ENCODE results near the gene SAPCD2. TPM values are rescaled to one million over a fixed set of nuclear protein-coding genes. Genes with fewer than 3 reads are reported as not detected.
A peak's percentile ranks its signal among the peaks of the same experiment; 100 is the strongest.

Gene SAPCD2
- total RNA-seq, 2 experiments from 2014 or later, result 0.17 to 0.19 TPM

- ChIA-PET POLR2A (interaction anchor here (0.6 to 2.2 kb wide), 25 partner anchors 9 to 368 kb away, joined by 3 to 89 read pairs (median 5); partner anchors contain the start of genes MAN1B1, NELFB, RABL6 and RNF208), CTCF (interaction anchor here (0.6 to 2.3 kb wide), 16 partner anchors 9 to 141 kb away, joined by 3 to 20 read pairs (median 4); partner anchors contain the start of genes DPP7, MAN1B1, NPDC1 and RNF224)
- Mint-ChIP-seq H3K4me1 (ENCODE audit: low read depth) (peaks cover 22% of the 10 kb centered on the region), H3K27ac (peak overlapping the region; percentile 92), H3K4me3 (peak overlapping the region; percentile 86), H3K27me3 (no peaks in the 10 kb centered on the region), H3K36me3 (ENCODE audit: low read depth) (peaks cover 60% of the 10 kb centered on the region), H3K9me3 (no peaks in the 10 kb centered on the region)
- peak overlapping the region; percentile 59 to 85 for H3K27ac ChIP-seq (ENCODE audit: low read depth in 1 of 2, low read length in 2 of 2)
- H3K9me3 ChIP-seq (ENCODE audit: control insufficient read depth in 1 of 2, insufficient read depth in 1 of 2, low read length in 2 of 2), result no peaks in the 10 kb centered on the region
- peak overlapping the region; percentile 42 for H3K4me3 ChIP-seq (ENCODE audit: low read length)
- H3K36me3 ChIP-seq (ENCODE audit: insufficient read depth, low read length), result peaks cover 52% of the 10 kb centered on the region
- intact Hi-C loops (cut with DNase I, micrococcal nuclease), result loop anchor here (1.0 to 10.0 kb wide), 4 partner anchors 19 to 509 kb away; partner anchors contain the start of genes RNF224 (in 2 of the 2), ARRDC1 (in 1 of the 2) and DPP7 (in 1 of the 2)
- peak; percentile 80 for TF ChIP-seq CTCF (IDR thresholded peaks at IDR 0.05)
- DNase-seq (peak; percentile 78 to 95 (median 85)), ATAC-seq (ENCODE audit: poor library complexity) (peak; percentile 98)
- no peaks in the 10 kb centered on the region for H3K27me3 ChIP-seq (ENCODE audit: control insufficient read depth in 1 of 2, insufficient read depth in 2 of 2, low read length in 2 of 2)
- H3K4me1 ChIP-seq (ENCODE audit: insufficient read depth, low read length), result peaks cover 28% of the 10 kb centered on the region
Measured at GRCh38 chr9:137095664-137096517, 25.5 kb upstream of the SAPCD2 start.

GRCh38 chr9:137089232-137089947 is 19.0 kb upstream of the SAPCD2 start:
- Mint-ChIP-seq H3K27ac (peak overlapping the region; percentile 42), H3K27me3 (no peaks in the 10 kb centered on the region), H3K4me1 (ENCODE audit: low read depth) (peaks cover 36% of the 10 kb centered on the region), H3K4me3 (no peak overlapping the region), H3K36me3 (ENCODE audit: low read depth) (peaks cover 64% of the 10 kb centered on the region), H3K9me3 (no peaks in the 10 kb centered on the region)
- H3K27me3 ChIP-seq (ENCODE audit: control insufficient read depth in 1 of 2, insufficient read depth in 2 of 2, low read length in 2 of 2), result no peaks in the 10 kb centered on the region
- no peaks in the 10 kb centered on the region for H3K9me3 ChIP-seq (ENCODE audit: control insufficient read depth in 1 of 2, insufficient read depth in 1 of 2, low read length in 2 of 2)
- CTCF ChIA-PET, result interaction anchor here (0.8 kb wide), 1 partner anchor 60 kb away, joined by 4 read pairs; no protein-coding TSS in a partner anchor
- H3K4me3 ChIP-seq (ENCODE audit: low read length), result no peak overlapping the region
- no peak for TF ChIP-seq CTCF (IDR thresholded peaks at IDR 0.05)
- intact Hi-C loops (cut with DNase I, micrococcal nuclease), result loop anchor here (5.0 kb wide), 2 partner anchors 38 to 607 kb away; partner anchors contain the start of gene SEC16A (in 1 of the 2)
- POLR2A ChIA-PET, result interaction anchor here (3.7 to 4.2 kb wide), 2 partner anchors 41 to 151 kb away, joined by 28 to 32 read pairs; partner anchors contain the start of gene TUBB4B
- peaks cover 30% of the 10 kb centered on the region for H3K36me3 ChIP-seq (ENCODE audit: insufficient read depth, low read length)
- peaks cover 22% of the 10 kb centered on the region for H3K4me1 ChIP-seq (ENCODE audit: insufficient read depth, low read length)
- ATAC-seq (ENCODE audit: poor library complexity) (no peak), DNase-seq (no peak)
- H3K27ac ChIP-seq (ENCODE audit: low read depth in 1 of 2, low read length in 2 of 2), result no peak overlapping the region

- peaks cover 59% of the 10 kb centered on the region for H3K36me3 Mint-ChIP-seq (ENCODE audit: low read depth)
- H3K27me3 Mint-ChIP-seq, result no peaks in the 10 kb centered on the region
- ChIA-PET CTCF (interaction anchor here (1.4 to 1.5 kb wide), 2 partner anchors 20 to 246 kb away, joined by 3 to 6 read pairs; partner anchors contain the start of gene AJM1), POLR2A (interaction anchor here (3.7 to 4.2 kb wide), 2 partner anchors 42 to 153 kb away, joined by 28 to 32 read pairs; partner anchors contain the start of gene TUBB4B)
- intact Hi-C loops (cut with DNase I, micrococcal nuclease), result loop anchor here (5.0 kb wide), 2 partner anchors 39 to 606 kb away; partner anchors contain the start of gene SEC16A (in 1 of the 2)
- no peaks in the 10 kb centered on the region for H3K9me3 Mint-ChIP-seq
- no peak overlapping the region for H3K4me3 ChIP-seq (ENCODE audit: low read length)
- H3K4me1 Mint-ChIP-seq (ENCODE audit: low read depth), result peaks cover 36% of the 10 kb centered on the region
- H3K36me3 ChIP-seq (ENCODE audit: insufficient read depth, low read length), result peaks cover 30% of the 10 kb centered on the region
- no peak for TF ChIP-seq CTCF (IDR thresholded peaks at IDR 0.05)
- no peak for DNase-seq
- no peaks in the 10 kb centered on the region for H3K27me3 ChIP-seq (ENCODE audit: control insufficient read depth in 1 of 2, insufficient read depth in 2 of 2, low read length in 2 of 2)
- H3K4me3 Mint-ChIP-seq, result peak overlapping the region; percentile 88
- H3K9me3 ChIP-seq (ENCODE audit: control insufficient read depth in 1 of 2, insufficient read depth in 1 of 2, low read length in 2 of 2), result no peaks in the 10 kb centered on the region
- H3K27ac Mint-ChIP-seq, result peak overlapping the region; percentile 89
- ATAC-seq (ENCODE audit: poor library complexity), result no peak
- peaks cover 22% of the 10 kb centered on the region for H3K4me1 ChIP-seq (ENCODE audit: insufficient read depth, low read length)
- H3K27ac ChIP-seq (ENCODE audit: low read depth in 1 of 2, low read length in 2 of 2), result no peak overlapping the region
Measured at GRCh38 chr9:137088121-137088520, 17.8 kb upstream of the SAPCD2 start.

Data from CD4-positive, alpha-beta T cell (primary cell).